ENCODE measurements around the gene MAST3. TPM values are rescaled to one million over a fixed set of nuclear protein-coding genes. Genes with fewer than 3 reads are reported as not detected.

Gene MAST3
- total and polyA plus RNA-seq, 2 of the 8 experiments (the other 6 are each of a cell fraction or from before 2014, with no cell fraction given), result 3.4 to 9.0 TPM

- TF ChIP-seq E2F6 (IDR thresholded peaks at IDR 0.05) (no peak), SAP30 (IDR thresholded peaks at IDR 0.05; ENCODE audit: insufficient read depth, insufficient replicate concordance, low read length) (no peak), TBP (IDR thresholded peaks at IDR 0.05; ENCODE audit: low read depth, low read length) (no peak), GTF2F1 (IDR thresholded peaks at IDR 0.05; ENCODE audit: borderline replicate concordance, low read depth, low read length) (no peak)
These were observed 21.6 kb downstream of the MAST3 start (continued) for GRCh38 chr19:18119013-18119716.

Data from H1 (cell line).